ENCODE measurements around the gene KIAA2012.

KIAA2012 gene

GRCh38 chr2:202044777-202045176 is 28.3 kb upstream of the KIAA2012 start:
- no peak for DNase-seq

GRCh38 chr2:202046572-202046971 is 26.5 kb upstream of the KIAA2012 start:
- no peak for DNase-seq

DNA sequence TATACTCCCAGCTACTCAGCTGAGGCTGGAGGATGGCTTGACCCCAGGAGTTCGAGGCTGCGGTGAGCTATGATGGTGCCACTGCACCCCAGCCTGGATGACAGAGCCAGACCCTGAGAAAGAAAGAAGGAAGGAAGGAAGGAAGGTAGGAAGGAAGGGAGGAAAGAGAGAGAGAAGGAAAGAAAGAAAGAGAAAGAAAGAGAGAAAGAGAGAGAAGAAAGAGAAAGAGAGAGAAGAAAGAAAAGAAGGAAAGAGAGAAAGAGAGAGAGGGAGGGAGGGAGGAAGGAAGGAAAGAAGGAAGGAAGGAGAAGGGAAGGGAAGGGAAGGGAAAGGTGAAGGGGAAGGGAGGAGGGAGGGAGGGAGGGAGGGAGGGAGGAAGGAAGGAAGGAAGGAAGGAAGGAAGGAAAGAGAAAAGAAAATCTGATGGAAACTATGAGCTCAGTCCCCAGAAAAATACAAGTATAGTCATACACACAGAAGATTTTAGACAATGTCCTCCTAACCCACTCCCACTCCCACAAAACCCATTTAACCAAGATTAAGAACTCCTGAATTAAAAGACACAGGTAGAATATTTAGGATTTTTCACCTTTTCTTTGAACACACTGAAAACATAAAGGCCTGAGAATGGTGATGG is 23.8 kb upstream of the KIAA2012 start:
- no peak for DNase-seq

DNA sequence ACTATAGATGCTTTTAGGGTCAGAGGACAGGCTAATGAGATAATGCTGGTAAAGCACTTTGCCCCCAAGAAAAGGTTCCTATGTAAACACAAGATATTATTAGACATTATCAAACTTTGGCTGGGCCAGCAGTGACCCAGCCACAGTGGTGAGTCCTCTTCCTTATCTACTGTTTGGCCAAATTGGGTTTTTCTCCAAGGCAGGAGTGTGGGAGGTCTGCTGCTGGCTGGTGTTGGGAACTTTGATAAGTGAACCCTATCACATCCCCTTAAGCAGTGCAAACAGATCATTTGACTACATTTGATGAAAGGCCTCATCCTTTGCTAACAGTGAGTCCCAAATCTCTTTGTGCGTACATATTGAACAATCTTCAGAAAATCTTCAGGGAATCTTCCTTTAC is 23.2 kb upstream of the KIAA2012 start:
- DNase-seq, result no peak

DNA sequence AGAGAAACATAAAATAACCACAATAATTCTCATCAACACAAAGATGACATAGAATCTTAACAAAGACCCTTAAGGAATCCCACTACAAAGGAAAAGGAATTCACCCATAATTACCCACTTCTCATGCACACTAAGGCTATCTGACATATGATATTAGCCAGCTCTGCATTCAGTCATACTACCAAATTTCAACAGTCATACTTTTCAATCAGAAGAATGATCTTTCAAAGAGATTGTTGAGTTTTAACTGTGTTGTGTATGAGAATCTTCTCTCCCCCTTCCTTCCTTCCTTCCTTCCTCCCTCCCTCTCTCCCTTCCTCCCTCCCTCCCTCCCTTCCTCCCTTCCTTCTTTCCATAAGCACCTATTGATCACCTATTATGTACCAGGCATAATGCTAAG is 22.4 kb upstream of the KIAA2012 start:
- DNase-seq, result no peak

DNA sequence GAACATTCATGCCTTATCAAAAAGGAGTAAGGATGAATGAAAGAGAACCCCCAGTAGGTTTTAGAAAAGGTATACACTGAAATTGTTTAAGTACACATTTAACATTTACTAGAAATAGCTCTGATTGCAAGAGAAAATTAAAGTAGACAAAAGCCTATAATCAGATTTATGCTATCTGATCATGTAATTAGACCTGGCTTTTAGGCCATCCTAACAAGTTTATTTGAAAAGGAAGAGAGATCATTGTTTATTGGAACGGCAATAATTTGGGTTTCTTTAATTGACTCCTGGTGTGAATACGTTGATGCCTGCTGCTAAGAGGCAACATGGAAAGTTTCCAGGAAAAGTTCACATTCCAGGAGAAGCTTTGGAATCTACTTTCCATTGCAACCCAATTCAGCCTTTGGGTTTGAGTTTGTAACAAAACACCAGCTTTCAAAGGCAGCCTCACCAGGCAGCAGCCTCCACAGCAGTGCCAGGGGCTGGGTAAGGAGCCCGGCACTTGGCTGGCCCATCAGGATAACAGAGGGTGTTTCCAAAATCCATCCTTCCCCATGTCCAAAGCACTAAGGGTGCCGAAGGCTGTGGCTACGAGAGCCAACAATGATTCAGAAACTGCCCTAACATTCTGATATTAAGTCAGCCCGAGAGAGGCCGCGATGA is 21.4 kb upstream of the KIAA2012 start:
- DNase-seq, result no peak

- no peak for DNase-seq
Observed at GRCh38 chr2:202052235-202052634, 20.8 kb upstream of the KIAA2012 start.

GRCh38 chr2:202054679-202055078 is 18.4 kb upstream of the KIAA2012 start:
- no peak for DNase-seq

- no peak for DNase-seq
Observed at GRCh38 chr2:202056611-202057010, 16.4 kb upstream of the KIAA2012 start.

GRCh38 chr2:202060218-202060617 is 12.8 kb upstream of the KIAA2012 start:
- DNase-seq, result no peak

- DNase-seq, result no peak
Observed at GRCh38 chr2:202061695-202062094, 11.4 kb upstream of the KIAA2012 start.

GRCh38 chr2:202064171-202064880 is 8.7 kb upstream of the KIAA2012 start:
- peak; percentile 33 to 68 for DNase-seq

DNA sequence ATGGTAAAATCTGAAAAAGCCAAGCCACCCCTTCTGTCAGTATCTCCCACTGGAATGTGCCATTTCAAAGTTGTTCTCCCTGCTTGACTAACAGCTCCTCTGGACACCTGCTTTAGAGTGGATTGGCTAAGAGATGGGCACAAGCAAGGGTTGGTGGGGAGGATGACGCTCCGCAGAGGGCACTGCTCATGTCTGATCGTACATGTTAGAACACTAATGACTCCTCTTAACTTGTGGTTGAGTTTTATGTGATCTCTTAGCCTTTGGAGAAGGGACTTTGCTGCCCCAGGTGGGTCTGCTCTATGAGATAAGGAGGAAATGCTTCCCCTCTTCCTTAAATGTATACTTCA is 8.2 kb upstream of the KIAA2012 start:
- DNase-seq, result no peak

DNA sequence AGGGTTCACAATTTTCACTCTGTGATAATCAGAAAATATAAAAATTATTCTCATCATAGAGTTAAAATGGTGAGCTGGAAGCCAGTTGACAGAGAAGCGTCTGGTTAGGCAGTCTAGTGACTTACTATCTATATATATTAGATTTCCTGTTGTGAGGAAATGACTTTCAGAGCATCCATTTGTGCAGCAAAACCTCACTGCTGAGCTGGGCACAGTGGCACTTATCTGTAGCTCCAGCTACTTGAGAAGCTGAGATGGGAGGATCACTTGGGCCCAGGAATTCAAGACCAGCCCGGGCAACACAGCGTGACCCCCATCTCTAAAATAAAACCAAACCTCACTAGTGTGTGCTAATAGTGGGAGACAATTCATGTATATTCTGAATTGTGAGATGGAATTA is 7.2 kb upstream of the KIAA2012 start:
- no peak for DNase-seq

- DNase-seq, result no peak
Observed at GRCh38 chr2:202066875-202067274, 6.2 kb upstream of the KIAA2012 start.

DNA sequence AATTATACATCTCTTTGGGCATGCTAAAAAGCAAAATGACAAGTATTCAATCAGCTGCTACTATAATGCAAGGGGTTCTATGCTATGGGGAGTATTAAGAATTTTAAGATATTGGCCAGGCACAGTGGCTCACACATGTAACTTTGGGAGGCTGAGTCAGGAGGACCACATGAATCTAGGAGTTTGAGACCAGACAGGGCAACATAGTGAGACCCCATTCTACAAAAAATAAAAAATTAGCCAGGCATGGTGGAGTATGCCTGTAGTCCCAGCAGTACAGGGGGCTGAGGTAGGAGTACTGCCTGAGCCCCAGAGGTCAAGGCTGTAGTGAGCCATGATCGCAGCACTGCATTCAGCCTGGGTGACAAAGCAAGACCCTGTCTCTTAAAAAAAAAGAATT is 5.5 kb upstream of the KIAA2012 start:
- DNase-seq, result no peak

- DNase-seq, result no peak
Observed at GRCh38 chr2:202069170-202070067, 3.6 kb upstream of the KIAA2012 start.

DNA sequence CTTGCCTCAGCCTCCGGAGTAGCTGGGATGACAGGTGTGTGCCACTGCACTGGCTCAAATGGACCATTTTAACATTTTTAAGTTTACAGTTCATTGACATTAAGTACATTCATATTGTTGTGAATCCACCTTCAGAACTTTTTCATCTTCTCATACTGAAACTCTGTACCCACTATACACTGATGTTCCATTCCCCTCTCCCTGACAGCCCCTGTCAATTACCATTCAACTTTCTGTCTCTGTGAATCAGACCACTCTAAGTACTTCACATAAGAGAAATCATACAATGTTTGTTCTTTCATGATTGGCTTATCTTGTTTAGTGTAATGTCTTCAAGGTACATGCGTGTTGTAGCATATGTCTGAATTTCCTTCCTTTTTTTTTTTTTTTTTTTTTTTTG is 1.9 kb upstream of the KIAA2012 start:
- no peak for DNase-seq

DNA sequence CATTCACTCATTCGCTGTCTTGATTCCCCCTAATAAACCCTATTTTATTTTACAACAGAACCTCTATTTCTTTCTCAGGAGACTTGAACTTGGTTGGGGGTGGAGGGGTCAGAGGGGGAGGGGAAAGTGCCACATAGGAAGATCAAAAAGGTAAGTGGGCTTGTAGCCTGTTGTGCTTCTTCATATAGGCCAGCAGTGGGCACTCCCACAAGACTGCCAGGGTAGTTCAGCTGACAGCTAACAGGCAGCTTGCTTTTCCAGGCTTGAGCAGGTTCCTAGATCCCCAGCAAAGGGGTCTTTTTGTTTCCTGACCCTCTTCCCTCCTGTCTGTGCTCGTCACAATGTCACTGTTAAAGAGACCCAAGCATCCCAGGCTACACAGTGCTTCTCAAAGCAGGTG is 829 bp upstream of the KIAA2012 start:
- DNase-seq, result no peak

GRCh38 chr2:202074324-202074723 is 1.3 kb downstream of the KIAA2012 start:
- no peak for DNase-seq

DNA sequence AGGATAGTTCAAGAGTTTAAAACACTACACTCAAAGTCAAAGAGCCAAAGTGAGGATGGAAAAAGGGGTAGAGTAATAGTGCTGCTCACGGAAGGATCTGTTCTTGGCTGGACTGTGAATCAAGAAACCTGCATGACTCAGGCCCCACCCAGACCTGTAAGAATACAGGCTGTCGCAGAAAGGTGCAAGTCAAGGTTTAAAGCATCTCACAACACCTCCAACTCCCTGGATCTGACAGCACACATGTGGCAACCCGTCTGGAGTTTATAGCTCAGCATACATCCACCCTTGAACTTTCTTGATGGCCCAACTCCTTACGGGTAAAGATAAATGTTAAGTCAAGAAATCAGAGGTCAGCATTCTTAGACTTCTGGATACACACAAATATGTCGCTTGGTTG is 6.3 kb downstream of the KIAA2012 start:
- DNase-seq, result no peak

DNA sequence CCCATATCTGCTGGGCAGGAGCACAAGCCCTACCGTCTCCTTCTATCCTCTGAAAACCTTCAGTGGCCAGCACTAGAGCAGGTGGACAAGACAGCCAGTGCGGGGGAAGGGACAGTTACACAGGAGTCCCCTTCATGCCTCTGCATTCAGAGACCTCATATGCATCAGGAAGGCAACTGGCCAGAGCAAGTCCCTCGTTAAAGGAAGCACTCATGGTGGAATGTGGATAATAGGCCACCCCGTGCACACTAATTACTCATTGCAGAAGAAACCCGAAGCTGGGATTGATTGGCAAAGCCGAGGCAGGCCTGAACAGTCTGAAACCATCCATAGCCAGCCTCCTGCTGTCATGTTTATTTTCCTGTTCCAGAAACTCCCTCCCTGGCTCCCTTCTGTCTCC is 11.2 kb downstream of the KIAA2012 start:
- DNase-seq, result no peak

DNA sequence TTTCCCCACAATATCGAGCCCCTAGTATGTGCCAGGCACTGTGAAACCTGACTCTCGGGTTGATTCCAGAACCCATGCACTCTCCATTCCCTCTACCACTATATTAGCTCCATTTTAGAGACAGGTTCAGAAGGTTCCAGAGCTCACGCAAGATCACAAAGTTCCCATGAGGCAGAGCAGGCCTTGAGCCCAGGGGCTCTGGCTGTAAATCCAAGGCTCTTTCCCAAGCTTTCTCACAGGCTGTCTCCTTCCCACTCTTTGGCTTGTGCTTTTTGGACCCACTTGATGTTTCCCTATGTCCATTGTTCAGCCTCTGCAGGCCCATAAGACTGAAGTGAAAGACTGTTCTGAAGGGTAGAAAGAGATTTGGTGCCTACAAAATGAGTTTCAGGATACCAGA is 15.7 kb downstream of the KIAA2012 start:
- no peak for DNase-seq

All from inflammatory macrophage treated with lipopolysaccharide for 1 hour (primary cell).